Neural cell (in vitro differentiated cells): ENCODE data around the gene AFAP1. TPM values are rescaled to one million over a fixed set of nuclear protein-coding genes. Genes with fewer than 3 reads are reported as not detected.
A peak's percentile ranks its signal among the peaks of the same experiment; 100 is the strongest.

ENCODE experiments used
- H2AFZ ChIP-seq: fragments of 200-600, 300-800 bp; sonication (generic), shearing (Covaris generic); 2 replicates; pipeline ENCODE4 v1.6.0; 2014; ENCODE audit warnings: low read depth, mild to moderate bottlenecking, antibody characterized with exemption, low read length, moderate library complexity
- H3F3A ChIP-seq: fragments of 200-600 bp; shearing (Covaris generic); 2 replicates; pipeline ENCODE4 v1.6.1; 2016; ENCODE audit warnings: mild to moderate bottlenecking, moderate library complexity, mixed read lengths, antibody characterized with exemption, low read length; ENCODE audit not compliant: insufficient read depth, poor library complexity, severe bottlenecking
- H3K27ac ChIP-seq: fragments of 200-600, 300-800 bp; sonication (generic), shearing (Covaris generic); 2 replicates; pipeline ENCODE4 v1.5.1; 2014; ENCODE audit warnings: mild to moderate bottlenecking, low read length, moderate library complexity
- H3K27me3 ChIP-seq: fragments of 300-800, 200-600 bp; sonication (generic), shearing (Covaris generic); 2 replicates; pipeline ENCODE4 v1.6.0; 2014; ENCODE audit warnings: mild to moderate bottlenecking, low read depth, low read length, moderate library complexity; ENCODE audit not compliant: insufficient read depth
- H3K36me3 ChIP-seq: fragments of 300-800, 200-600 bp; sonication (generic), shearing (Covaris generic); 2 replicates; pipeline ENCODE4 v1.5.1; 2014; ENCODE audit warnings: mild to moderate bottlenecking, antibody characterized with exemption, low read length, moderate library complexity; ENCODE audit not compliant: insufficient read depth
- H3K4me2 ChIP-seq: fragments of 300-800, 200-600 bp; sonication (generic), shearing (Covaris generic); 2 replicates; pipeline ENCODE4 v1.6.0; 2014; ENCODE audit warnings: mild to moderate bottlenecking, low read length
- H3K4me3 ChIP-seq: fragments of 300-800, 200-600 bp; sonication (generic), shearing (Covaris generic); 2 replicates; pipeline ENCODE4 v1.5.1; 2014; ENCODE audit warnings: mild to moderate bottlenecking, low read length, moderate library complexity
- H3K79me2 ChIP-seq: fragments of 200-600 bp; shearing (Covaris generic); replicated peaks from 2 replicates; pipeline ENCODE4 v1.6.0; 2014; ENCODE audit warnings: mild to moderate bottlenecking, low read length, moderate library complexity; ENCODE audit not compliant: insufficient read depth
- H3K9ac ChIP-seq: fragments of 300-800, 200-600 bp; sonication (generic), shearing (Covaris generic); 2 replicates; pipeline ENCODE4 v1.6.1; 2016; ENCODE audit warnings: mild to moderate bottlenecking, low read length, mixed read lengths
- H3K9me2 ChIP-seq: fragments of 200-600 bp; shearing (Covaris generic); 2 replicates; pipeline ENCODE4 v1.6.1; 2016; ENCODE audit warnings: mild to moderate bottlenecking, low read length, mixed read lengths; ENCODE audit not compliant: insufficient read depth
- H3K9me3 ChIP-seq: fragments of 200-600, 300-800 bp; sonication (generic), shearing (Covaris generic); 2 replicates; pipeline ENCODE4 v1.6.1; 2016; ENCODE audit warnings: mild to moderate bottlenecking, mixed run types, low read length, moderate library complexity, mixed read lengths
- H4K20me1 ChIP-seq: fragments of 200-600 bp; shearing (Covaris generic); 2 replicates; pipeline ENCODE4 v1.6.1; 2016; ENCODE audit warnings: mild to moderate bottlenecking, mixed run types; ENCODE audit not compliant: insufficient read depth
- EP300 ChIP-seq: fragments of 450-650 bp; conservative IDR thresholded peaks from 2 replicates; pipeline ENCODE4 v1.6.1; 2014; ENCODE audit warnings: antibody characterized with exemption, mild to moderate bottlenecking, moderate library complexity; ENCODE audit not compliant: poor library complexity, severe bottlenecking
- EZH2 ChIP-seq: fragments of 200-600, 300-800 bp; shearing (Covaris generic), sonication (generic); IDR thresholded peaks from 2 replicates; pipeline ENCODE4 v1.6.1; 2014; ENCODE audit warnings: antibody characterized with exemption, low read length, borderline replicate concordance, mild to moderate bottlenecking; ENCODE audit not compliant: insufficient read depth, poor library complexity, severe bottlenecking
- MXI1 ChIP-seq: fragments of 450-650 bp; conservative IDR thresholded peaks from 2 replicates; pipeline ENCODE4 v1.6.1; 2014; ENCODE audit warnings: antibody characterized with exemption, mild to moderate bottlenecking; ENCODE audit not compliant: poor library complexity, severe bottlenecking
- POLR2AphosphoS5 ChIP-seq: IDR thresholded peaks from 2 replicates; pipeline ENCODE4 v1.6.1; 2012
- RAD21 ChIP-seq: fragments of 450-650 bp; conservative IDR thresholded peaks from 2 replicates; pipeline ENCODE4 v1.6.1; 2014; ENCODE audit warnings: antibody characterized with exemption, mild to moderate bottlenecking, moderate library complexity
- SMC3 ChIP-seq: fragments of 450-650 bp; conservative IDR thresholded peaks from 2 replicates; pipeline ENCODE4 v1.6.1; 2014; ENCODE audit warnings: antibody characterized with exemption, mild to moderate bottlenecking, moderate library complexity; ENCODE audit not compliant: poor library complexity
- TAF1 ChIP-seq: IDR thresholded peaks from 2 replicates; pipeline ENCODE4 v1.6.1; 2012; ENCODE audit warnings: low read depth
- polyA plus RNA-seq: library from polyadenylated mRNA; depleted of rRNA; stranded (reverse); fragments of >200 nt; gene quantifications from 2 replicates; pipeline ENCODE4 v1.2.3, GENCODE V29; 2014
- TF ChIP-seq, protein P1 (sequence below): IDR thresholded peaks from 2 replicates; pipeline ENCODE4 v1.6.1; 2012; ENCODE audit warnings: borderline replicate concordance
- TF ChIP-seq, protein P2 (sequence below): fragments of 450-650 bp; IDR thresholded peaks from 2 replicates; pipeline ENCODE4 v1.5.1; 2014; ENCODE audit warnings: antibody characterized with exemption, mild to moderate bottlenecking, moderate library complexity; ENCODE audit not compliant: poor library complexity, severe bottlenecking

The AFAP1 gene
- polyA plus RNA-seq, 1 donor from 2014 or later = 38.9 TPM

DNA sequence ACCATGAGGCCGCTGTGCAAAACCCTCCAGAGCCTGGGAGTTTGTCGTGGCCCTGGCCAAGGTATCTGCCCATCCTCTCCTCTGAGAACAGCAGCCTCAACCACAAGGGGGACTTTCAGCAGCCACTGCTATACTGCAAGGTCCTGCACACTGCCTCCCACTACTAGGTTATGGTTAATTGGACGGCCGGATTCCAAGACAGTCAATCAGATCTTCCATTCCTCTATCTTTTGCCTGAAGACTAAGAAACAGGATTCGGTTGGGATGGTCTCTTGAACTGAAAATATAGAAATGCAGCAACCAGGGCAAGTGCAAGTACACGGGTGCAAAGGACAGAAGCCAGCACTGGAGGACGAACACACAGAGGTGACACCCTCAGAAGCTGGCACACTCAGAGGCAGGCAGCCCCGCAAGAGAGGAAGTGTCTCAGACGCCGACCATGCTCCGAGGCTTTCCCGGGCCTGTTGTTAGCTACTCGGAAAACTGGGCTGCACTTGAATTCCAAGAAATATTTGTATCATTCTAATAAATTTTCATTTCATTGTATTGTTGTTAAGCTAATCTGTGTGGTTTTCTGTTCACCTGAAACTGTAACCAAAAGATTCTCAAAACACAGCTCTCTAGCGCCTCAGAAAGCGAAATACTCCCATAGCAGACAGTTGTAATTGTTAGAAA, 63.3 kb downstream of the AFAP1 start:
- H3K27ac ChIP-seq = peak overlapping the region; percentile 10
- no peak overlapping the region for H3K4me2 ChIP-seq
- H3K27me3 ChIP-seq = no peaks in the 10 kb centered on the region

DNA sequence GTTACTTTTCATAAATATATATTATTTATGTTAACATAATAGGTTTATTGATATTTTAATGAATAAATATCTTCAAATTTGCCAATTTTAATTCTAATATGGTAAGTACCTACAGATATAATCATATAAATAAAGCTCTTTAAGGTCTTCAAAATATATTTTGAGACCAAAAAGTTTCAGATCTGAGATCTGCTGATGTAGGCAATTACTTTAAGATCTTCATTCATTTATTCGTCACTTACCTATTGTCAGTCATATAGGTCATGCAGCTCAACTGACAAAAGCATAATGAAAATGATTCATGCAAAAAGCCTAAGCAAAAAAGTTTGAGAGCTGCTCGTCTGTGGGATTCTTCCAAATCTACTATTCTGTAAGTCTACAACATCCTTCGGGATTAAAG, 64.8 kb downstream of the AFAP1 start:
- H3K36me3 ChIP-seq = no peaks in the 10 kb centered on the region
- H2AFZ ChIP-seq = no peak overlapping the region
- no peaks in the 10 kb centered on the region for H3K9me3 ChIP-seq
- H3K27me3 ChIP-seq = no peaks in the 10 kb centered on the region
- TF ChIP-seq, protein P1, sequence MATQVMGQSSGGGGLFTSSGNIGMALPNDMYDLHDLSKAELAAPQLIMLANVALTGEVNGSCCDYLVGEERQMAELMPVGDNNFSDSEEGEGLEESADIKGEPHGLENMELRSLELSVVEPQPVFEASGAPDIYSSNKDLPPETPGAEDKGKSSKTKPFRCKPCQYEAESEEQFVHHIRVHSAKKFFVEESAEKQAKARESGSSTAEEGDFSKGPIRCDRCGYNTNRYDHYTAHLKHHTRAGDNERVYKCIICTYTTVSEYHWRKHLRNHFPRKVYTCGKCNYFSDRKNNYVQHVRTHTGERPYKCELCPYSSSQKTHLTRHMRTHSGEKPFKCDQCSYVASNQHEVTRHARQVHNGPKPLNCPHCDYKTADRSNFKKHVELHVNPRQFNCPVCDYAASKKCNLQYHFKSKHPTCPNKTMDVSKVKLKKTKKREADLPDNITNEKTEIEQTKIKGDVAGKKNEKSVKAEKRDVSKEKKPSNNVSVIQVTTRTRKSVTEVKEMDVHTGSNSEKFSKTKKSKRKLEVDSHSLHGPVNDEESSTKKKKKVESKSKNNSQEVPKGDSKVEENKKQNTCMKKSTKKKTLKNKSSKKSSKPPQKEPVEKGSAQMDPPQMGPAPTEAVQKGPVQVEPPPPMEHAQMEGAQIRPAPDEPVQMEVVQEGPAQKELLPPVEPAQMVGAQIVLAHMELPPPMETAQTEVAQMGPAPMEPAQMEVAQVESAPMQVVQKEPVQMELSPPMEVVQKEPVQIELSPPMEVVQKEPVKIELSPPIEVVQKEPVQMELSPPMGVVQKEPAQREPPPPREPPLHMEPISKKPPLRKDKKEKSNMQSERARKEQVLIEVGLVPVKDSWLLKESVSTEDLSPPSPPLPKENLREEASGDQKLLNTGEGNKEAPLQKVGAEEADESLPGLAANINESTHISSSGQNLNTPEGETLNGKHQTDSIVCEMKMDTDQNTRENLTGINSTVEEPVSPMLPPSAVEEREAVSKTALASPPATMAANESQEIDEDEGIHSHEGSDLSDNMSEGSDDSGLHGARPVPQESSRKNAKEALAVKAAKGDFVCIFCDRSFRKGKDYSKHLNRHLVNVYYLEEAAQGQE = no peak
- no peak for TF ChIP-seq EP300
- no peak for TF ChIP-seq RAD21
- TF ChIP-seq SMC3 = no peak
- TF ChIP-seq, protein P2, sequence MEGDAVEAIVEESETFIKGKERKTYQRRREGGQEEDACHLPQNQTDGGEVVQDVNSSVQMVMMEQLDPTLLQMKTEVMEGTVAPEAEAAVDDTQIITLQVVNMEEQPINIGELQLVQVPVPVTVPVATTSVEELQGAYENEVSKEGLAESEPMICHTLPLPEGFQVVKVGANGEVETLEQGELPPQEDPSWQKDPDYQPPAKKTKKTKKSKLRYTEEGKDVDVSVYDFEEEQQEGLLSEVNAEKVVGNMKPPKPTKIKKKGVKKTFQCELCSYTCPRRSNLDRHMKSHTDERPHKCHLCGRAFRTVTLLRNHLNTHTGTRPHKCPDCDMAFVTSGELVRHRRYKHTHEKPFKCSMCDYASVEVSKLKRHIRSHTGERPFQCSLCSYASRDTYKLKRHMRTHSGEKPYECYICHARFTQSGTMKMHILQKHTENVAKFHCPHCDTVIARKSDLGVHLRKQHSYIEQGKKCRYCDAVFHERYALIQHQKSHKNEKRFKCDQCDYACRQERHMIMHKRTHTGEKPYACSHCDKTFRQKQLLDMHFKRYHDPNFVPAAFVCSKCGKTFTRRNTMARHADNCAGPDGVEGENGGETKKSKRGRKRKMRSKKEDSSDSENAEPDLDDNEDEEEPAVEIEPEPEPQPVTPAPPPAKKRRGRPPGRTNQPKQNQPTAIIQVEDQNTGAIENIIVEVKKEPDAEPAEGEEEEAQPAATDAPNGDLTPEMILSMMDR = no peak
- no peak for TF ChIP-seq POLR2AphosphoS5
- no peak for TF ChIP-seq EZH2
- no peak for TF ChIP-seq MXI1
- no peak for TF ChIP-seq TAF1
- H3F3A ChIP-seq = no peaks in the 10 kb centered on the region
- no peak overlapping the region for H3K4me3 ChIP-seq
- no peak overlapping the region for H3K27ac ChIP-seq
- H3K9me2 ChIP-seq = no peaks in the 10 kb centered on the region
- peaks cover 44% of the 10 kb centered on the region for H3K79me2 ChIP-seq
- H3K9ac ChIP-seq = no peak overlapping the region
- no peak overlapping the region for H3K4me2 ChIP-seq
- peaks cover 5% of the 10 kb centered on the region for H4K20me1 ChIP-seq

More for the DNA sequence above, 63.3 kb downstream of the AFAP1 start:
- Histone ChIP-seq H3F3A (no peaks in the 10 kb centered on the region), H4K20me1 (peaks cover 5% of the 10 kb centered on the region), H3K79me2 (peaks cover 54% of the 10 kb centered on the region), H3K36me3 (no peaks in the 10 kb centered on the region), H3K9me2 (no peaks in the 10 kb centered on the region), H3K9ac (peak overlapping the region; percentile 4), H3K4me3 (no peak overlapping the region), H3K9me3 (no peaks in the 10 kb centered on the region), H2AFZ (no peak overlapping the region)
- TF ChIP-seq EZH2 (no peak), TAF1 (no peak), MXI1 (no peak)
- TF ChIP-seq, protein P1 = no peak
- TF ChIP-seq, protein P2 = no peak
